22Rv1 (cell line): ENCODE results near the gene TMEM89.

ENCODE experiments used
- H3K27ac ChIP-seq: fragments of 450-650 bp; 2 replicates; pipeline ENCODE4 v1.5.1; 2017
- ZFX ChIP-seq: fragments of 450-650 bp; IDR thresholded peaks from 2 replicates; pipeline ENCODE4 v1.6.1; 2017; ENCODE audit warnings: antibody characterized with exemption, borderline replicate concordance
- TF ChIP-seq, protein P1 (sequence below): fragments of 450-650 bp; IDR thresholded peaks from 2 replicates; pipeline ENCODE4 v1.5.1; 2017; ENCODE audit warnings: mild to moderate bottlenecking

The TMEM89 gene

GRCh38 chr3:48652923-48653715, 31.6 kb upstream of the TMEM89 start:
- H3K27ac ChIP-seq = no peak overlapping the region
- no peak for TF ChIP-seq ZFX

DNA sequence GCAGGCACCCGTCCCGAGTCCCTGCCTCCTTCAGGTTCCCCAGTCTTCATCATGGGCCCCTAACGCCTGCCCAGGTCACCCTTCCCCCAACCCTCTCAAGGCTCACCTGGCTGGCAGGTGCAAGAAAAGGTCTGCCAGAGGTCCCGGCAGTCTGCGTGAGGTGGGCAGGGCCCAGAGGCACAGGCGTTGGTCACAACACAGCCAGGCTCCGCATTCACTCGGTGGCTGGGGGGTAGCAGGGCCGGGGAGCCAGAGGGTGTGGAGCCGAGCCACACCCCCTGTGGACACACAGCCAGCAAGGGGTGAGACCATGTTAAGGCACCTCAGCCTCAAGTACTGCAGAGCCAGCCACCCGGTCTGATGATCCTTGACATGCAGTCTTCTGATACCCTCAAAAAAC, 30.2 kb upstream of the TMEM89 start:
- TF ChIP-seq ZFX = no peak
- TF ChIP-seq, protein P1, sequence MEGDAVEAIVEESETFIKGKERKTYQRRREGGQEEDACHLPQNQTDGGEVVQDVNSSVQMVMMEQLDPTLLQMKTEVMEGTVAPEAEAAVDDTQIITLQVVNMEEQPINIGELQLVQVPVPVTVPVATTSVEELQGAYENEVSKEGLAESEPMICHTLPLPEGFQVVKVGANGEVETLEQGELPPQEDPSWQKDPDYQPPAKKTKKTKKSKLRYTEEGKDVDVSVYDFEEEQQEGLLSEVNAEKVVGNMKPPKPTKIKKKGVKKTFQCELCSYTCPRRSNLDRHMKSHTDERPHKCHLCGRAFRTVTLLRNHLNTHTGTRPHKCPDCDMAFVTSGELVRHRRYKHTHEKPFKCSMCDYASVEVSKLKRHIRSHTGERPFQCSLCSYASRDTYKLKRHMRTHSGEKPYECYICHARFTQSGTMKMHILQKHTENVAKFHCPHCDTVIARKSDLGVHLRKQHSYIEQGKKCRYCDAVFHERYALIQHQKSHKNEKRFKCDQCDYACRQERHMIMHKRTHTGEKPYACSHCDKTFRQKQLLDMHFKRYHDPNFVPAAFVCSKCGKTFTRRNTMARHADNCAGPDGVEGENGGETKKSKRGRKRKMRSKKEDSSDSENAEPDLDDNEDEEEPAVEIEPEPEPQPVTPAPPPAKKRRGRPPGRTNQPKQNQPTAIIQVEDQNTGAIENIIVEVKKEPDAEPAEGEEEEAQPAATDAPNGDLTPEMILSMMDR = no peak
- H3K27ac ChIP-seq = no peak overlapping the region

- TF ChIP-seq ZFX = no peak
- TF ChIP-seq, protein P1 = no peak
- no peak overlapping the region for H3K27ac ChIP-seq
Observed at GRCh38 chr3:48650723-48651122, 29.2 kb upstream of the TMEM89 start.

GRCh38 chr3:48648188-48648850, 26.8 kb upstream of the TMEM89 start:
- TF ChIP-seq, protein P1 = no peak
- no peak for TF ChIP-seq ZFX
- no peak overlapping the region for H3K27ac ChIP-seq

- no peak overlapping the region for H3K27ac ChIP-seq
- TF ChIP-seq, protein P1 = no peak
- TF ChIP-seq ZFX = no peak
Observed at GRCh38 chr3:48647714-48648113, 26.1 kb upstream of the TMEM89 start.

DNA sequence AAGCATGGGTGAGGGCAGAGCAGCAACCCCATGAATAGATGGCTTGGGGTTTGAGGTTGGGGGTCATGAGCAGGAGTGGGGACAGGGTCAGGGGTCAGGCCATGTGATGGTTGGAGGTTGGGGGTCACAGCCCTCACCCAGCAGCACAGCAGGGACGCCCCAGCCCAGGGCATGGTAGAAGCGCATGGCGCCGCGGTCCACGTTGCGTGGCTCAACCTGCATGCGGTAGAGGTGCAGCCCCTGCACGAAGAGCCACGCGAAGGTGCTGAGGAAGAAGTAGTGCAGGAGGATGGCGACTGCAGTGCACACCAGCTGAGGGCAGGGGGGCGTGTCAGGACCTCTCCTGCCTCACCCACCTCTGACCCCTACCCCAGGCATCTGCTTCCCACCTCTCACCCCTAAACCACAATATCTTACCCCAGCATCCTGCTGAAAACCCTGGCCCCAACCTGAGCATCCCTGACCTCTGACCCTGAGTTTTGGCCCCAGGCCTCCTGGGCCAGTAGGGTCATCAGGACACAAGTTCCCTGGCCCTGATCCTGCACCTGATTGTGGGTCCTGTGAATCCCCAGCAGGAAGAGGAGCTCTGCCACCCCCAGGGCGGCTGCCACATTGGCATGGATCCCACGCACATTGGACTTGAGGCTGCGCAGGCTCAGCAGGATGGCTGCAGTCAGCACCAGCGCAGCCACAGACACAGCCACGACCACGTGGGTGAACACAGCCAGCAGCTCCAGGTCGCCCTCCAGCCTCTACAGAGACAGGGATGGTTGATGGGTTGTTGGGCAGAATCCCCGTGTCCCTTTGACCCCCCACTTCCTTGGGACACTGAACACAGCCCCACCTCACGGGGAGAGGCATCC, 23.6 kb upstream of the TMEM89 start:
- H3K27ac ChIP-seq = no peak overlapping the region
- TF ChIP-seq, protein P1 = no peak
- TF ChIP-seq ZFX = no peak

- no peak overlapping the region for H3K27ac ChIP-seq
- TF ChIP-seq, protein P1 = no peak
- no peak for TF ChIP-seq ZFX
Observed at GRCh38 chr3:48642605-48643004, 21.0 kb upstream of the TMEM89 start.
